ENCODE results near the gene PTMA. TPM values are rescaled to one million over a fixed set of nuclear protein-coding genes. Genes with fewer than 3 reads are reported as not detected.

The PTMA gene
- total RNA-seq, 1 experiment from 2014 or later, result 1,625 TPM

GRCh38 chr2:231751042-231751815 is 42.9 kb downstream of the PTMA start:
- intact Hi-C loops (cut with micrococcal nuclease), result no loop called here
- Histone ChIP-seq H3K27me3 (ENCODE audit: low read length) (no peaks in the 10 kb centered on the region), H3K36me3 (ENCODE audit: low read depth, low read length) (no peaks in the 10 kb centered on the region), H4K20me1 (ENCODE audit: low read length) (no peaks in the 10 kb centered on the region), H3F3A (ENCODE audit: low read length, unreplicated experiment) (no peaks in the 10 kb centered on the region), H3K27ac (ENCODE audit: low read length) (no peak overlapping the region), H3K4me2 (ENCODE audit: low read length) (no peak overlapping the region), H3K4me3 (ENCODE audit: low read length) (no peak overlapping the region), H3K9me2 (replicated peaks; ENCODE audit: low read length) (no peaks in the 10 kb centered on the region), H3K9me3 (ENCODE audit: low read length) (no peaks in the 10 kb centered on the region), H2AFZ (ENCODE audit: low read length) (no peak overlapping the region), H3K9ac (ENCODE audit: low read length) (no peak overlapping the region), H3K4me1 (ENCODE audit: insufficient read depth, low read length) (no peaks in the 10 kb centered on the region), H3K79me2 (ENCODE audit: low read length) (no peaks in the 10 kb centered on the region)
- no peak for DNase-seq
- no TSS peak for BruUV-seq (replicated peaks)
- no peak for ATAC-seq
- ChIA-PET POLR2A (ENCODE audit: unreplicated experiment) (no interaction called here), CTCF (no interaction called here)
- TF ChIP-seq EZH2phosphoT487 (IDR thresholded peaks at IDR 0.05; ENCODE audit: borderline replicate concordance, low read length) (no peak), EZH2 (IDR thresholded peaks at IDR 0.05; ENCODE audit: low read length, unreplicated experiment) (no peak), CTCF (conservative IDR thresholded peaks at IDR 0.05; ENCODE audit: low read depth, low read length) (no peak)

GRCh38 chr2:231752061-231752460 is 43.7 kb downstream of the PTMA start:
- no peak overlapping the region for H3K9ac ChIP-seq (ENCODE audit: low read length)
- no peaks in the 10 kb centered on the region for H3K9me3 ChIP-seq (ENCODE audit: low read length)
- no peaks in the 10 kb centered on the region for H4K20me1 ChIP-seq (ENCODE audit: low read length)
- H3K4me2 ChIP-seq (ENCODE audit: low read length), result no peak overlapping the region
- no peak overlapping the region for H3K4me3 ChIP-seq (ENCODE audit: low read length)
- no peaks in the 10 kb centered on the region for H3K27me3 ChIP-seq (ENCODE audit: low read length)
- DNase-seq (no peak), ATAC-seq (no peak)
- no peaks in the 10 kb centered on the region for H3F3A ChIP-seq (ENCODE audit: low read length, unreplicated experiment)
- no TSS peak for BruUV-seq (replicated peaks)
- TF ChIP-seq EZH2phosphoT487 (IDR thresholded peaks at IDR 0.05; ENCODE audit: borderline replicate concordance, low read length), result no peak
- TF ChIP-seq CTCF (conservative IDR thresholded peaks at IDR 0.05; ENCODE audit: low read depth, low read length), result no peak
- no peak for TF ChIP-seq EZH2 (IDR thresholded peaks at IDR 0.05; ENCODE audit: low read length, unreplicated experiment)
- intact Hi-C loops (cut with micrococcal nuclease), result no loop called here
- ChIA-PET CTCF (interaction anchor here (0.5 kb wide), 1 partner anchor 38 kb away, joined by 3 read pairs; no protein-coding TSS in a partner anchor), POLR2A (ENCODE audit: unreplicated experiment) (no interaction called here)
- H3K27ac ChIP-seq (ENCODE audit: low read length), result no peak overlapping the region
- no peaks in the 10 kb centered on the region for H3K4me1 ChIP-seq (ENCODE audit: insufficient read depth, low read length)
- no peaks in the 10 kb centered on the region for H3K79me2 ChIP-seq (ENCODE audit: low read length)
- H3K36me3 ChIP-seq (ENCODE audit: low read depth, low read length), result no peaks in the 10 kb centered on the region
- H3K9me2 ChIP-seq (replicated peaks; ENCODE audit: low read length), result no peaks in the 10 kb centered on the region
- H2AFZ ChIP-seq (ENCODE audit: low read length), result no peak overlapping the region

GRCh38 chr2:231761735-231762134 is 53.4 kb downstream of the PTMA start:
- no peak overlapping the region for H3K27ac ChIP-seq (ENCODE audit: low read length)
- H3F3A ChIP-seq (ENCODE audit: low read length, unreplicated experiment), result no peaks in the 10 kb centered on the region
- no peak overlapping the region for H3K4me3 ChIP-seq (ENCODE audit: low read length)
- H3K79me2 ChIP-seq (ENCODE audit: low read length), result no peaks in the 10 kb centered on the region
- ChIA-PET CTCF (interaction anchor here (1.1 kb wide), 1 partner anchor 34 kb away, joined by 3 read pairs; no protein-coding TSS in a partner anchor), POLR2A (ENCODE audit: unreplicated experiment) (no interaction called here)
- no TSS peak for BruUV-seq (replicated peaks)
- no peak for ATAC-seq
- no peaks in the 10 kb centered on the region for H3K9me3 ChIP-seq (ENCODE audit: low read length)
- no peaks in the 10 kb centered on the region for H3K36me3 ChIP-seq (ENCODE audit: low read depth, low read length)
- intact Hi-C loops (cut with micrococcal nuclease), result no loop called here
- H3K4me2 ChIP-seq (ENCODE audit: low read length), result no peak overlapping the region
- no peaks in the 10 kb centered on the region for H3K4me1 ChIP-seq (ENCODE audit: insufficient read depth, low read length)
- no peak for TF ChIP-seq EZH2phosphoT487 (IDR thresholded peaks at IDR 0.05; ENCODE audit: borderline replicate concordance, low read length)
- no peak for TF ChIP-seq CTCF (conservative IDR thresholded peaks at IDR 0.05; ENCODE audit: low read depth, low read length)
- TF ChIP-seq EZH2 (IDR thresholded peaks at IDR 0.05; ENCODE audit: low read length, unreplicated experiment), result no peak
- no peak overlapping the region for H2AFZ ChIP-seq (ENCODE audit: low read length)
- no peaks in the 10 kb centered on the region; the same call in 1 of the 2 replicates for H4K20me1 ChIP-seq (ENCODE audit: low read length)
- no peak overlapping the region for H3K9ac ChIP-seq (ENCODE audit: low read length)
- H3K27me3 ChIP-seq (ENCODE audit: low read length), result no peaks in the 10 kb centered on the region
- DNase-seq, result no peak
- H3K9me2 ChIP-seq (replicated peaks; ENCODE audit: low read length), result no peaks in the 10 kb centered on the region
